Measurements from ENCODE around the gene OR56B4.

DNA sequence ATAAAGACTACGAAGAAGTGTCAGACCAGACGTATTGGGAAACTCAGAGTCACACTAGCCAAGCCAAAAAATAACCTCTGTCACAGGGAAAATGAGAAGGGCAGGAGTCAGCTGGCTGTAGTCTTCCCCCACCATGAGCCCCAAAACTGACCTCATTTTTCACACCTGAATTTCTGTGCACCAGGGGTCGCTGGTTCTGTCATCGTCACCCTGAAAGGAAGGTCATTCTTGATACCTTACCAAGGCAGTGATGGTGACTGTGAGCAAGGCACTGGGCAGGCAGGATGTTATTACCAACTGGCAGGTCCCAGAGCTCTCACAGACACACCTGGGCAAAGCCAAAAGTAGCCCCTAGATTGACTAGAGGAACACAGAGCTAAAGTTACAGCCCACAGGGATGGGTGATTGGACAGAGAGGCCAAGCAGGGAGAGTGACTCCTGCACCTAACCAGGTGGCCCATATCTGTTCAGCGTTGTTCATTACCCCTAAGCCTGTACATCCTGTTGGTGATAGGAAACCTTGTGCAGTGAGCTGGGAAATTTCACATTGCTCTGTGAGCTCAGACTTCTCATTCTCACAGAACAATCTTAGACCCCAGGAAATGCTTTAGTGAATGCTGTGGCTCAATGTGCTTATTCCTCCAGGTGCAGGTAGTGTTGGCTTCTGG, 44.7 kb upstream of the OR56B4 start:
- TF ChIP-seq POLR2AphosphoS5 (IDR thresholded peaks at IDR 0.05; ENCODE audit: low read depth, low read length) (no peak), CTCF (IDR thresholded peaks at IDR 0.05) (no peak)
